HepG2 (cell line): ENCODE results near the gene SPP2.

Experiments
- CREB1 ChIP-seq, 2 experiments: fragments of 450-650 bp in 1 of 2; IDR thresholded peaks; 2 replicates each; pipeline ENCODE4 v1.6.1; 2016 to 2017; ENCODE audit warnings: control low read depth in 1 of 2, mild to moderate bottlenecking in 1 of 2, missing compliant biosample characterization in 1 of 2, missing genetic modification characterization in 1 of 2
- GABPA ChIP-seq, 2 experiments: IDR thresholded peaks; 2 replicates each; pipeline ENCODE4 v1.6.1; 2011 to 2016; ENCODE audit warnings: low read depth in 2 of 2, low read length in 1 of 2, missing biosample characterization in 1 of 2, missing genetic modification characterization in 1 of 2
- GTF2F1 ChIP-seq: fragments of 150-350 bp; IDR thresholded peaks from 2 replicates; pipeline ENCODE4 v1.6.1; 2014; ENCODE audit warnings: low read length
- JARID2 ChIP-seq: sonication (generic); formaldehyde crosslinking; IDR thresholded peaks from 2 replicates; pipeline ENCODE4 v1.8.1; 2023; ENCODE audit warnings: missing genetic modification reagents, inconsistent platforms; ENCODE audit not compliant: insufficient replicate concordance
- JUNB ChIP-seq: sonication (generic); formaldehyde crosslinking; IDR thresholded peaks from 2 replicates; pipeline ENCODE4 v1.8.0; 2022; ENCODE audit warnings: missing genetic modification reagents, mild to moderate bottlenecking, borderline replicate concordance
- POLR2A ChIP-seq, 2 experiments: IDR thresholded peaks; 2 replicates each; pipeline ENCODE4 v1.6.1; 2011; ENCODE audit warnings: low read depth in 2 of 2, low read length in 2 of 2, mild to moderate bottlenecking in 1 of 2, moderate library complexity in 1 of 2; ENCODE audit not compliant: insufficient read depth in 1 of 2
- RBAK ChIP-seq: sonication (generic); formaldehyde crosslinking; IDR thresholded peaks from 2 replicates; pipeline ENCODE4 v1.5.1; 2020; ENCODE audit warnings: mild to moderate bottlenecking, missing genetic modification reagents
- SIN3B ChIP-seq: fragments of 150-350 bp; IDR thresholded peaks from 2 replicates; pipeline ENCODE4 v1.6.1; 2014; ENCODE audit warnings: low read length
- TF ChIP-seq, protein P1 (sequence below): IDR thresholded peaks from 2 replicates; pipeline ENCODE4 v1.6.1; 2012; ENCODE audit warnings: low read depth, low read length, improper control_type of control experiment
- TF ChIP-seq, protein P2 (sequence below): sonication (generic); formaldehyde crosslinking; IDR thresholded peaks from 2 replicates; pipeline ENCODE4 v1.8.0; 2022; ENCODE audit warnings: low read depth, missing genetic modification reagents

DNA sequence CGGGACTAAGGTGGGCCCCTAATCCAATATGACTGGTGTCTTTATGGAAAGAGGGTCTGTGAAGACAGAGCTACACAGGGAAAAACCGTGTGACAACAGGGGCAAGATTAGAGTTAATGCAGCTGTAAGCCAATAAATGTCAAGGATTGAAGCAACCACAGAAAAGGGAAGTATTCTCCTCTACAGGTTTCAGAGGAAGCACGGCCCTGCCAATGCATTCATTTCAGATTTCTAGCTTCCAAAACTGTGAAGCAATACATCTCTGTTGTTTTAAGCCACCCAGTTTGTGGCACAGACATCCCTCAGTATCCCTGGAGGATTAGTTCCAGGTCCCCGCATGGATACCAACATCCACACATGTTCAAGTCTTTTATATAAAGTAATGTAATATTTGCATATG, 48.8 kb downstream of the SPP2 start:
- TF ChIP-seq CREB1 (IDR thresholded peaks at IDR 0.05) (no peak), CREB1 (CRISPR knock-in tag; IDR thresholded peaks at IDR 0.05) (no peak), JARID2 (CRISPR knock-in tag) (no peak), SIN3B (no peak), POLR2A (IDR thresholded peaks at IDR 0.05; ENCODE audit: insufficient read depth in 1 of 2, low read depth in 2 of 2, low read length in 2 of 2) (no peak), RBAK (CRISPR knock-in tag) (no peak), GABPA (IDR thresholded peaks at IDR 0.05; ENCODE audit: low read depth, low read length) (no peak), GABPA (CRISPR knock-in tag; IDR thresholded peaks at IDR 0.05; ENCODE audit: low read depth) (no peak), GTF2F1 (no peak), JUNB (CRISPR knock-in tag) (no peak)
- TF ChIP-seq, protein P1, sequence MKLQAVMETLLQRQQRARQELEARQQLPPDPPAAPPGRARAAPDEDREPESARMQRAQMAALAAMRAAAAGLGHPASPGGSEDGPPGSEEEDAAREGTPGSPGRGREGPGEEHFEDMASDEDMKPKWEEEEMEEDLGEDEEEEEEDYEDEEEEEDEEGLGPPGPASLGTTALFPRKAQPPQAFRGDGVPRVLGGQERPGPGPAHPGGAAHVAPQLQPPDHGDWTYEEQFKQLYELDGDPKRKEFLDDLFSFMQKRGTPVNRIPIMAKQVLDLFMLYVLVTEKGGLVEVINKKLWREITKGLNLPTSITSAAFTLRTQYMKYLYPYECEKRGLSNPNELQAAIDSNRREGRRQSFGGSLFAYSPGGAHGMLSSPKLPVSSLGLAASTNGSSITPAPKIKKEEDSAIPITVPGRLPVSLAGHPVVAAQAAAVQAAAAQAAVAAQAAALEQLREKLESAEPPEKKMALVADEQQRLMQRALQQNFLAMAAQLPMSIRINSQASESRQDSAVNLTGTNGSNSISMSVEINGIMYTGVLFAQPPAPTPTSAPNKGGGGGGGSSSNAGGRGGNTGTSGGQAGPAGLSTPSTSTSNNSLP, result no peak
- TF ChIP-seq, protein P2, sequence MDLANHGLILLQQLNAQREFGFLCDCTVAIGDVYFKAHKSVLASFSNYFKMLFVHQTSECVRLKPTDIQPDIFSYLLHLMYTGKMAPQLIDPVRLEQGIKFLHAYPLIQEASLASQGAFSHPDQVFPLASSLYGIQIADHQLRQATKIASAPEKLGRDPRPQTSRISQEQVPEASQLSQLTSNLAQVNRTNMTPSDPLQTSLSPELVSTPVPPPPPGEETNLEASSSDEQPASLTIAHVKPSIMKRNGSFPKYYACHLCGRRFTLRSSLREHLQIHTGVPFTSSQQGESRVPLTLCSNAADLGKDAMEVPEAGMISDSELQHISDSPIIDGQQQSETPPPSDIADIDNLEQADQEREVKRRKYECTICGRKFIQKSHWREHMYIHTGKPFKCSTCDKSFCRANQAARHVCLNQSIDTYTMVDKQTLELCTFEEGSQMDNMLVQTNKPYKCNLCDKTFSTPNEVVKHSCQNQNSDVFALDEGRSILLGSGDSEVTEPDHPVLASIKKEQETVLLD (CRISPR knock-in tag), result no peak
